GM12892 (cell line): Measurements from ENCODE around the gene MICAL3.
"Not testable (repeated sequence)": the region's sequence is repeated elsewhere in the genome, so short reads cannot be mapped to it uniquely, and the experiment has no call there.

ENCODE experiments used
- POLR2A ChIP-seq: IDR thresholded peaks from 2 replicates; pipeline ENCODE4 v1.6.1; 2011; ENCODE audit warnings: low read depth, low read length, control low read depth
- POLR2AphosphoS5 ChIP-seq: IDR thresholded peaks from 2 replicates; pipeline ENCODE4 v1.6.1; 2011; ENCODE audit warnings: low read depth, low read length, control low read depth

GRCh38 chr22:18071307-18071967, 47.1 kb upstream of the MICAL3 start:
- TF ChIP-seq POLR2AphosphoS5, POLR2A: not testable (repeated sequence)
